Ishikawa (cell line): Measurements from ENCODE around the gene BCAN.

ENCODE experiments used
- EGR1 ChIP-seq: IDR thresholded peaks from 2 replicates; pipeline ENCODE4 v1.6.1; 2012
- EP300 ChIP-seq: IDR thresholded peaks from 2 replicates; pipeline ENCODE4 v1.6.1; 2012; ENCODE audit warnings: borderline replicate concordance
- TCF12 ChIP-seq: IDR thresholded peaks from 2 replicates; pipeline ENCODE4 v1.6.1; 2012; ENCODE audit warnings: low read depth
- YY1 ChIP-seq: IDR thresholded peaks from 2 replicates; pipeline ENCODE4 v1.6.1; 2012; ENCODE audit warnings: low read depth
- TF ChIP-seq, protein P1 (sequence below): IDR thresholded peaks from 2 replicates; pipeline ENCODE4 v1.6.1; 2012; ENCODE audit warnings: low read depth, mild to moderate bottlenecking

DNA sequence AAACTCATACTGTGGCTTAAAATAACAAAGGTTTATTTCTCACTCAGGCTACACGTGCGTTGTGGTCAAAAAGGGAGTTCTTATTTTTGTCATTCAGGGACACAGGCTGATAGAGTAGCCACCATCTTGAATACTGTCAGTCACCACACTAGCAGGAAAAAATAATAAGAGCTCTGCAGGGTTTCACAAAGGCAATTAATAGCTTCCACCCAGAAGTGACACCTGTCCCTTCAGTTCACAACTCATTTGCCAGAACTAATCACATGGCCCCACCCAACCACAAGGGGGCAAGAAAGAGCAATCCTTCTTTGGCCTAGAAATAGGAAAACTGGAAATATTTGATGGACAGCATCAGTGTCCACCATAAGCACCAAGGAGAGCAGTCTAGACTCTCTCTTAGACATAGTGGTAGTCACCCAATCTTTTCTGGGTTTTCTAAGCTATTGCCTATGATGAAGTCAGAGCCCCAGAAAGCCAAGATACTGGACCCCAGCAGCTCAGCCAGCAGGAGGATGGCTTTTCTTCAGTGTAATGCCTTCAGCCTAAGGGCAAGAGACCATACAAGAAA lies 14.5 kb upstream of the BCAN start:
- TF ChIP-seq EP300 (no peak), TCF12 (no peak), EGR1 (no peak), YY1 (no peak)
- TF ChIP-seq, protein P1, sequence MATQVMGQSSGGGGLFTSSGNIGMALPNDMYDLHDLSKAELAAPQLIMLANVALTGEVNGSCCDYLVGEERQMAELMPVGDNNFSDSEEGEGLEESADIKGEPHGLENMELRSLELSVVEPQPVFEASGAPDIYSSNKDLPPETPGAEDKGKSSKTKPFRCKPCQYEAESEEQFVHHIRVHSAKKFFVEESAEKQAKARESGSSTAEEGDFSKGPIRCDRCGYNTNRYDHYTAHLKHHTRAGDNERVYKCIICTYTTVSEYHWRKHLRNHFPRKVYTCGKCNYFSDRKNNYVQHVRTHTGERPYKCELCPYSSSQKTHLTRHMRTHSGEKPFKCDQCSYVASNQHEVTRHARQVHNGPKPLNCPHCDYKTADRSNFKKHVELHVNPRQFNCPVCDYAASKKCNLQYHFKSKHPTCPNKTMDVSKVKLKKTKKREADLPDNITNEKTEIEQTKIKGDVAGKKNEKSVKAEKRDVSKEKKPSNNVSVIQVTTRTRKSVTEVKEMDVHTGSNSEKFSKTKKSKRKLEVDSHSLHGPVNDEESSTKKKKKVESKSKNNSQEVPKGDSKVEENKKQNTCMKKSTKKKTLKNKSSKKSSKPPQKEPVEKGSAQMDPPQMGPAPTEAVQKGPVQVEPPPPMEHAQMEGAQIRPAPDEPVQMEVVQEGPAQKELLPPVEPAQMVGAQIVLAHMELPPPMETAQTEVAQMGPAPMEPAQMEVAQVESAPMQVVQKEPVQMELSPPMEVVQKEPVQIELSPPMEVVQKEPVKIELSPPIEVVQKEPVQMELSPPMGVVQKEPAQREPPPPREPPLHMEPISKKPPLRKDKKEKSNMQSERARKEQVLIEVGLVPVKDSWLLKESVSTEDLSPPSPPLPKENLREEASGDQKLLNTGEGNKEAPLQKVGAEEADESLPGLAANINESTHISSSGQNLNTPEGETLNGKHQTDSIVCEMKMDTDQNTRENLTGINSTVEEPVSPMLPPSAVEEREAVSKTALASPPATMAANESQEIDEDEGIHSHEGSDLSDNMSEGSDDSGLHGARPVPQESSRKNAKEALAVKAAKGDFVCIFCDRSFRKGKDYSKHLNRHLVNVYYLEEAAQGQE = peak; percentile 75
